HG02763 (cell line): Measurements from ENCODE around the gene FLRT3.

Source experiments
- ATAC-seq: cut with Tn5 transposase; IDR thresholded peaks from one replicate; pipeline ENCODE4 v1.9.1; 2021; ENCODE audit warnings: mild to moderate bottlenecking, moderate library complexity; ENCODE audit not compliant: unreplicated experiment

Gene FLRT3

GRCh38 chr20:14337400-14338171, at the start of gene FLRT3:
Gene FLRT3 (minus strand): TSS chr20:14337612. CDS start chr20:14327506, 10,106 bp downstream.
- peak; percentile 97 for ATAC-seq

- ATAC-seq = no peak
Observed at GRCh38 chr20:14386726-14387125, 49.3 kb upstream of the FLRT3 start.

GRCh38 chr20:14385176-14385740, 47.8 kb upstream of the FLRT3 start:
- no peak for ATAC-seq

- ATAC-seq = no peak
Observed at GRCh38 chr20:14384416-14385175, 47.2 kb upstream of the FLRT3 start.

GRCh38 chr20:14383335-14383734, 45.9 kb upstream of the FLRT3 start:
- ATAC-seq = no peak

GRCh38 chr20:14378326-14378725, 40.9 kb upstream of the FLRT3 start:
- ATAC-seq = no peak

GRCh38 chr20:14375416-14375985, 38.1 kb upstream of the FLRT3 start:
- ATAC-seq = no peak

- no peak for ATAC-seq
Observed at GRCh38 chr20:14374196-14374595, 36.8 kb upstream of the FLRT3 start.

- no peak for ATAC-seq
Observed at GRCh38 chr20:14361509-14362345, 24.3 kb upstream of the FLRT3 start.

GRCh38 chr20:14360416-14360815, 23.0 kb upstream of the FLRT3 start:
- ATAC-seq = no peak

GRCh38 chr20:14355791-14356190, 18.4 kb upstream of the FLRT3 start:
- no peak for ATAC-seq

- no peak for ATAC-seq
Observed at GRCh38 chr20:14344746-14345145, 7.3 kb upstream of the FLRT3 start.

- no peak for ATAC-seq
Observed at GRCh38 chr20:14343491-14344065, 6.2 kb upstream of the FLRT3 start.

- no peak for ATAC-seq
Observed at GRCh38 chr20:14342918-14343317, 5.5 kb upstream of the FLRT3 start.

- ATAC-seq = no peak
Observed at GRCh38 chr20:14341801-14342200, 4.4 kb upstream of the FLRT3 start.

GRCh38 chr20:14336686-14337085, 726 bp downstream of the FLRT3 start:
- ATAC-seq = no peak

GRCh38 chr20:14335052-14335451, 2.4 kb downstream of the FLRT3 start:
- ATAC-seq = no peak

- no peak for ATAC-seq
Observed at GRCh38 chr20:14334306-14334930, 3.0 kb downstream of the FLRT3 start.

- ATAC-seq = no peak
Observed at GRCh38 chr20:14333721-14334120, 3.7 kb downstream of the FLRT3 start.

- ATAC-seq = no peak
Observed at GRCh38 chr20:14332866-14333265, 4.5 kb downstream of the FLRT3 start.
